Stomach (tissue), 4 donors: ENCODE data around the gene UNC5B.

Source experiments
- POLR2A ChIP-seq, 4 donors: fragments of 450-650 bp; IDR thresholded peaks; one replicate each; pipeline ENCODE4 v1.6.1; 2016; ENCODE audit warnings: antibody characterized with exemption in 4 of 4, control low read depth in 2 of 4, mild to moderate bottlenecking in 1 of 4, moderate library complexity in 1 of 4
- POLR2AphosphoS5 ChIP-seq, 3 donors: sonication (generic); formaldehyde crosslinking; IDR thresholded peaks; one replicate each; pipeline ENCODE4 v1.6.1; 2016; ENCODE audit warnings: antibody characterized with exemption in 3 of 3

DNA sequence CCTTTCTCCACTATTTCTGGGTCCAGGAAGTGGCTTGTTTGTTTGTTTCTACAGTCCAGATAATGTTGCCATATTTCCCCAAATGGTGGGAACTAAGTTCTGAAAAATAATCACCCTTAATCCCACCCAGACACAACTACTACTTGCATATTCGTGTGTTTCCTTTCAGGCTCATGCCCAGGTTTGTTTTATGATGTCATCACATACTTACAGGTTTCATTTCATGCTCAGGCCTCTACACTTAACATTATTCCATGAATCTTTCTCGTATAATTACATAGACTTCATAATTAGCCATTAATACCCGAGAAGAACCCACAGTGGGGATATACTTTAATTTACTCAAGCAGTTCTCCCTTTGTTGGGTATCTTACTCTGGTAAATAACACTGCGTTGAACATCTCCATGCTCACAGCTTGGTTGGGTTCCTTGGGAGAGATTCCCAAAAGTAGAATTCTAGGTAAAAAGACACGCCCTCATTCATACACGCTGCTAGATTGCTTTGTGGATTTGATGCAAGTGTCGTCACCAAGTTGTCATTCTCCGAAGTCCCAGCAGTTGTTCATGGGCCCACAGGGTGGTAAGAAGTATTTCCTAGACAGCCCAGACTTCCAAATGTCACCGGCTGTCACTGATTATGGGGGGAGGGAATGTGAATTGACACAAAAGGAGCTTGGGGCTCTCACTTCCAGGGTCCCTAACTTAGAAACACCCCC lies 42.6 kb downstream of the UNC5B start:
- TF ChIP-seq POLR2A (IDR thresholded peaks at IDR 0.05): no peak
- TF ChIP-seq POLR2AphosphoS5 (IDR thresholded peaks at IDR 0.05): no peak
